Ovary (tissue), 3 donors: ENCODE measurements around the gene SYNDIG1.

Experiments
- CTCF ChIP-seq, 3 donors: fragments of 450-650 bp in 2 of 3; fragments of 200-600 bp in 1 of 3; IDR thresholded peaks; one replicate each; pipeline versions ENCODE4 v1.5.1 to v1.8.0; 2016 to 2022; ENCODE audit warnings: antibody characterized with exemption in 3 of 3, mild to moderate bottlenecking in 1 of 3
- EP300 ChIP-seq: sonication (generic); formaldehyde crosslinking; IDR thresholded peaks from one replicate; pipeline ENCODE4 v1.6.1; 2017; ENCODE audit warnings: antibody characterized with exemption
- POLR2A ChIP-seq: fragments of 450-650 bp; IDR thresholded peaks from one replicate; pipeline ENCODE4 v1.6.1; 2017; ENCODE audit warnings: antibody characterized with exemption, mild to moderate bottlenecking, moderate library complexity
- donor health status: DM: no; HTN: no; CAD: no.

- TF ChIP-seq CTCF (IDR thresholded peaks at IDR 0.05) (no peak), POLR2A (no peak), EP300 (no peak)
Observed at GRCh38 chr20:24627291-24627690, 157.9 kb downstream of the SYNDIG1 start.
